HepG2 (cell line): ENCODE data around the gene PLCG1. TPM values are rescaled to one million over a fixed set of nuclear protein-coding genes. Genes with fewer than 3 reads are reported as not detected.

Experiments used
- ATAC-seq: fragments of 200-7000 bp; cut with Tn5 transposase; 3 replicates; pipeline ENCODE4 v1.9.1; 2020; ENCODE audit warnings: mild to moderate bottlenecking, moderate library complexity
- BruUV-seq: library from RNA; stranded (reverse); fragments of 400-500 nt; replicated peaks from 2 replicates; lab custom pipeline; 2021; lab: Mats Ljungman, UMichigan
- CTCF ChIA-PET: fragments of 300-600 bp; formaldehyde crosslinking; extraction: SDS; loops from one replicate; lab custom pipeline; 2021; ENCODE audit warnings: low total read pairs, inconsistent platforms, low intra/inter-chr PET ratio; lab: Yijun Ruan, JAX
- POLR2A ChIA-PET: fragments of 350-600 bp; sonication (Branson Sonifier 250); formaldehyde crosslinking; loops from one replicate; lab custom pipeline; 2020; ENCODE audit warnings: antibody characterized with exemption, inconsistent platforms; lab: Yijun Ruan, JAX
- DNase-seq: peaks from one replicate; pipeline ENCODE4 v3.0.0-alpha.2; 2015; ENCODE audit warnings: low spot score
- FAIRE-seq: peaks from 3 replicates; lab custom pipeline; 2011; peaks lifted over from hg19 to GRCh38; lab: Jason Lieb, UNC
- H2AFZ ChIP-seq: one replicate; pipeline ENCODE4 v1.6.1; 2011; ENCODE audit warnings: low read length, inconsistent platforms
- H3K27ac ChIP-seq: fragments of 300-600 bp; 3 replicates; pipeline ENCODE4 v1.8.0; 2011; ENCODE audit warnings: mixed run types, mild to moderate bottlenecking, mixed read lengths, low read length, inconsistent platforms; ENCODE audit not compliant: insufficient read depth; ENCODE audit errors: extremely low read length
- H3K27me3 ChIP-seq, 2 experiments: fragments of 200-600 bp in 1 of 2; 2 replicates in 1 of 2; 3 replicates in 1 of 2; pipeline versions ENCODE4 v1.6.0 to v1.8.0; 2011; ENCODE audit warnings: low read length in 2 of 2, mild to moderate bottlenecking in 2 of 2, moderate library complexity in 2 of 2, inconsistent platforms in 1 of 2; ENCODE audit not compliant: insufficient read depth in 2 of 2, control insufficient read depth in 1 of 2
- H3K36me3 ChIP-seq, 2 experiments: fragments of 200-600 bp in 1 of 2; replicated peaks in 1 of 2; 2 replicates in 1 of 2; 3 replicates in 1 of 2; pipeline versions ENCODE4 v1.5.1 to v1.8.0; 2011; ENCODE audit warnings: low read length in 2 of 2, inconsistent platforms in 1 of 2; ENCODE audit not compliant: insufficient read depth in 2 of 2, control insufficient read depth in 1 of 2
- H3K4me1 ChIP-seq: 2 replicates; pipeline ENCODE4 v1.5.1; 2012; ENCODE audit warnings: low read length, inconsistent platforms; ENCODE audit not compliant: insufficient read depth
- H3K4me2 ChIP-seq: 2 replicates; pipeline ENCODE4 v1.6.0; 2011; ENCODE audit warnings: low read depth, low read length, inconsistent platforms
- H3K4me3 ChIP-seq, 3 experiments: fragments of 200-600 bp in 1 of 3; sonication (generic), shearing (Covaris generic) in 1 of 3; replicated peaks in 1 of 3; 2 replicates each; pipeline ENCODE4 v1.5.1; 2011 to 2016; ENCODE audit warnings: low read length in 3 of 3, inconsistent platforms in 2 of 3, low read depth in 2 of 3, mild to moderate bottlenecking in 2 of 3, control low read depth in 1 of 3, mixed read lengths in 1 of 3; ENCODE audit not compliant: insufficient read depth in 1 of 3
- H3K79me2 ChIP-seq: one replicate; pipeline ENCODE4 v1.6.1; 2011; ENCODE audit warnings: low read length, inconsistent platforms; ENCODE audit not compliant: insufficient read depth
- H3K9ac ChIP-seq: 2 replicates; pipeline ENCODE4 v1.6.0; 2011; ENCODE audit warnings: mild to moderate bottlenecking, low read depth, low read length, inconsistent platforms; ENCODE audit not compliant: insufficient read depth
- H3K9me3 ChIP-seq: 2 replicates; pipeline ENCODE4 v1.5.1; 2012; ENCODE audit warnings: mild to moderate bottlenecking, low read length
- H4K20me1 ChIP-seq: 2 replicates; pipeline ENCODE4 v1.6.0; 2011; ENCODE audit warnings: inconsistent platforms, mild to moderate bottlenecking, low read length, moderate library complexity; ENCODE audit not compliant: insufficient read depth
- ARNT2 ChIP-seq: sonication (generic); formaldehyde crosslinking; IDR thresholded peaks from 2 replicates; pipeline ENCODE4 v1.8.0; 2022; ENCODE audit warnings: mild to moderate bottlenecking, low read depth, missing genetic modification reagents, moderate library complexity
- BRD4 ChIP-seq: sonication (generic); formaldehyde crosslinking; IDR thresholded peaks from 2 replicates; pipeline ENCODE4 v1.4.0; 2020; ENCODE audit warnings: missing genetic modification reagents
- ETS1 ChIP-seq: sonication (generic); formaldehyde crosslinking; IDR thresholded peaks from 2 replicates; pipeline ENCODE4 v1.4.0; 2020; ENCODE audit warnings: missing genetic modification reagents
- RAD21 ChIP-seq: fragments of 450-650 bp; formaldehyde crosslinking; IDR thresholded peaks from 2 replicates; pipeline ENCODE4 v1.5.0; 2020; ENCODE audit warnings: mild to moderate bottlenecking
- RBM22 ChIP-seq: fragments of 200-400 bp; formaldehyde crosslinking; optimal IDR thresholded peaks from 2 replicates; pipeline ENCODE3; 2017; ENCODE audit warnings: mild to moderate bottlenecking, low read length, moderate library complexity
- ZNF263 ChIP-seq: sonication (generic); formaldehyde crosslinking; IDR thresholded peaks from 2 replicates; pipeline ENCODE4 v1.4.0; 2020; ENCODE audit warnings: missing genetic modification reagents
- ZNF333 ChIP-seq: sonication (generic); formaldehyde crosslinking; IDR thresholded peaks from 2 replicates; pipeline ENCODE4 v1.4.0; 2020; ENCODE audit warnings: mild to moderate bottlenecking, missing genetic modification reagents, borderline replicate concordance
- ZNF713 ChIP-seq: sonication (generic); formaldehyde crosslinking; IDR thresholded peaks from 2 replicates; pipeline ENCODE4 v1.4.0; 2020; ENCODE audit warnings: mild to moderate bottlenecking, missing genetic modification reagents
- ZNF773 ChIP-seq: sonication (generic); formaldehyde crosslinking; IDR thresholded peaks from 2 replicates; pipeline ENCODE4 v1.4.0; 2020; ENCODE audit warnings: missing genetic modification reagents, borderline replicate concordance
- ZNF775 ChIP-seq: sonication (generic); formaldehyde crosslinking; IDR thresholded peaks from 2 replicates; pipeline ENCODE4 v1.4.0; 2020; ENCODE audit warnings: missing genetic modification reagents, mild to moderate bottlenecking, moderate library complexity, borderline replicate concordance
- ZNF839 ChIP-seq: sonication (generic); formaldehyde crosslinking; IDR thresholded peaks from 2 replicates; pipeline ENCODE4 v1.4.0; 2020; ENCODE audit warnings: missing genetic modification reagents, mild to moderate bottlenecking, borderline replicate concordance
- WGBS: methylation state at CpG from one replicate; pipeline ENCODE4 v1.1.6; 2017; ENCODE audit warnings: low lambda C conversion rate; 5-methylcytosine and 5-hydroxymethylcytosine counted together
- in situ Hi-C: cut with HindIII; loops from 2 replicates; pipeline ENCODE4 v1.10.0; 2017; ENCODE audit warnings: low pct_unique_long_range_greater_than_20kb; ENCODE audit not compliant: extremely low pct_ligation_motif_present
- intact Hi-C: fragments of 100-400 bp; cut with micrococcal nuclease; formaldehyde crosslinking; loops from one replicate; pipeline ENCODE4 v1.10.0; 2022; ENCODE audit not compliant: unreplicated experiment
- polyA plus RNA-seq, 8 experiments: library from polyadenylated mRNA; depleted of rRNA in 3 of 8; stranded (reverse) in 7 of 8; unstranded in 1 of 8; fragments of >200 nt; fragmentation: Illumina TruSeq in 4 of 8; extraction: Trizol in 4 of 8; gene quantifications; 2 replicates each; pipeline versions ENCODE4 v1.2.1 to v1.2.3, GENCODE V29; 2011 to 2016; ENCODE audit warnings: low read depth in 4 of 8, missing spikeins in 1 of 8, mixed read lengths in 1 of 8; ENCODE audit not compliant: insufficient read depth in 1 of 8
- total RNA-seq, 5 experiments: library from RNA; depleted of rRNA; stranded (reverse); fragments of >200 nt; fragmentation: Illumina TruSeq; extraction: Trizol; gene quantifications; 2 replicates each; pipeline ENCODE4 v1.2.3, GENCODE V29; 2016; ENCODE audit warnings: low read depth in 1 of 5
- TF ChIP-seq, protein P1 (sequence below): sonication (generic); formaldehyde crosslinking; IDR thresholded peaks from 2 replicates; pipeline ENCODE4 v1.9.0; 2022; ENCODE audit warnings: missing genetic modification reagents, mild to moderate bottlenecking, borderline replicate concordance

PLCG1 gene
- total and polyA plus RNA-seq, 2 of the 13 experiments (the other 11 are each of a cell fraction or from before 2014, with no cell fraction given), result 85.3 to 158 TPM

DNA sequence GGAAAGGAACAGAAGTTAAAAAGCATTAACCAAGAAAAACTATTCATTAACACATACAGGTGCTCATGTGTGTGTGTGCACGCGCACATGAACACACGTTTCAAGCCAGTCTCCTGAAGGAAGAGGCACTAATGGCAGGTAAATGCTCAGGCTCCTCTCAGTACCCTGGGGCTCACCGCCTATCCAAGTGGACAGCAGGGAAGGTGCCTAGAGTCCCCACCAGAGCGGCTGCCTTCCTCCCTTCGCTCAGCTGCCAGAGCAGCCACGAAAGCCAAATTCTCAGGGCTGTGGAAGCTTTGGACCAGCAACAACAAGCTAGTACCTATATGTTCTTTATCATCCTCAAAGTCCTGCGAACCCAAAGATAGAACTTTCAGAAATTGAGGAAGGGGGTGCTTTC, 42.6 kb downstream of the PLCG1 start:
- TF ChIP-seq RBM22, result peak; percentile 31
- TF ChIP-seq, protein P1, sequence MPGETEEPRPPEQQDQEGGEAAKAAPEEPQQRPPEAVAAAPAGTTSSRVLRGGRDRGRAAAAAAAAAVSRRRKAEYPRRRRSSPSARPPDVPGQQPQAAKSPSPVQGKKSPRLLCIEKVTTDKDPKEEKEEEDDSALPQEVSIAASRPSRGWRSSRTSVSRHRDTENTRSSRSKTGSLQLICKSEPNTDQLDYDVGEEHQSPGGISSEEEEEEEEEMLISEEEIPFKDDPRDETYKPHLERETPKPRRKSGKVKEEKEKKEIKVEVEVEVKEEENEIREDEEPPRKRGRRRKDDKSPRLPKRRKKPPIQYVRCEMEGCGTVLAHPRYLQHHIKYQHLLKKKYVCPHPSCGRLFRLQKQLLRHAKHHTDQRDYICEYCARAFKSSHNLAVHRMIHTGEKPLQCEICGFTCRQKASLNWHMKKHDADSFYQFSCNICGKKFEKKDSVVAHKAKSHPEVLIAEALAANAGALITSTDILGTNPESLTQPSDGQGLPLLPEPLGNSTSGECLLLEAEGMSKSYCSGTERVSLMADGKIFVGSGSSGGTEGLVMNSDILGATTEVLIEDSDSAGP (CRISPR knock-in tag), result 0 out of 2 replicates have a peak, but pooled peaks have one; percentile 33
- no peak for TF ChIP-seq RAD21 (CRISPR knock-in tag)
- no peak for TF ChIP-seq ZNF773
- CTCF ChIA-PET, result no interaction called here
- Histone ChIP-seq H2AFZ (no peak overlapping the region), H3K4me3 (no peak overlapping the region), H4K20me1 (no peaks in the 10 kb centered on the region), H3K9me3 (no peaks in the 10 kb centered on the region), H3K27ac (no peak overlapping the region), H3K4me2 (no peak overlapping the region), H3K4me1 (peaks cover 12% of the 10 kb centered on the region), H3K27me3 (no peaks in the 10 kb centered on the region), H3K9ac (no peak overlapping the region), H3K36me3 (peaks cover 4 to 17% of the 10 kb centered on the region in 2 experiments), H3K79me2 (no peaks in the 10 kb centered on the region)
- in situ Hi-C loops, result no loop called here
- peak; percentile 5; the same call in 2 of the 3 replicates for ATAC-seq
- DNase-seq, result no peak
- POLR2A ChIA-PET, result no interaction called here
- WGBS, result 98% methylated on average over 8 of the region's 8 CpGs
- BruUV-seq, result no TSS peak
- intact Hi-C loops, result no loop called here
- no peak for FAIRE-seq

DNA sequence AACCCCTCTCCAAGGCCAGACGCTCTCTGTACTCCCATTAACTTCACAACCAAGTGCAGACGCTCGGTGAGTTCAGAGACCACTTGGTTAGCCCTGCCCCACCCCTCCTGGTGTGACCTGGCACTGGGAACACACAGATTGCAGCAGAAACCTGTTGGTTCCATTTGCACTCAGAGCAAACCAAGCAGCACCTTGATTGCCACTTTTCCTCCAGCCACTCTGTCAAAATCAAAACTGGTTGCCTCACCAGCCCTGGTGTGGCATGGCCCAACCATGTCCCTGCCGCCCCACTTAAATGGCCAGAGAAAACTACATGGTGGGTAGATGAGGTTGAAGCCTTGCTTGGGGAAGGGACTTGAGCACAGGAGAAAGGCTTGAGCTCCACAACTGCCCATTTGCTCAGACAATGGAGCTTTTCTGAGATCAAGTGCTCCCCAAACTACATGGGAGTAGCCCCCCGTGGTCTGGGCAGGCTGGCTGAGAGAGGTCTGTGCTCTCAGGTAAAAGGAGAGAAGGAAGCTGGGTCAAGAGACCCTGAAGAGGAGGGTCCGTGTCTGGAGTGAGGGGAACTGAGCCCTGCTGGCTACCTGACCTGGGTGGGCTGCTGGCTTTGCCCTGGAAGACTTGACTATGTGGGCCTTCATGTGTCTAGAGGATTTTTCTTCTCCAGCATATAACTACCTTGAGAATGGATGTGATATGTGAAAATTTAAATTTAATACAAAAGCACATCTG, 43.4 kb downstream of the PLCG1 start:
- CTCF ChIA-PET, result interaction anchor here (1.3 kb wide), 1 partner anchor 52 kb away, joined by 3 read pairs; no protein-coding TSS in a partner anchor
- 62% methylated on average over 6 of the region's 6 CpGs for WGBS
- TF ChIP-seq ARNT2 (CRISPR knock-in tag), result 0 out of 2 replicates have a peak, but pooled peaks have one; percentile 25
- no peak for TF ChIP-seq BRD4 (CRISPR knock-in tag)
- no peak for TF ChIP-seq ZNF263
- no peak for TF ChIP-seq ZNF775 (CRISPR knock-in tag)
- no peak for TF ChIP-seq ZNF333 (CRISPR knock-in tag)
- TF ChIP-seq ETS1 (CRISPR knock-in tag), result no peak
- no peak for TF ChIP-seq ZNF839
- TF ChIP-seq ZNF713 (CRISPR knock-in tag), result no peak

More for the DNA sequence above, 43.4 kb downstream of the PLCG1 start:
- DNase-seq (peak; percentile 29), FAIRE-seq (peak; percentile 30), ATAC-seq (peak; percentile 61)
- no peaks in the 10 kb centered on the region for H3K27me3 ChIP-seq
- no TSS peak for BruUV-seq
- no peak overlapping the region for H3K4me2 ChIP-seq
- POLR2A ChIA-PET, result no interaction called here
- in situ Hi-C loops (no loop called here), intact Hi-C loops (no loop called here)
- H3K36me3 ChIP-seq, result peaks cover 5 to 11% of the 10 kb centered on the region in 2 experiments; a peak in 4 of 5 replicates
- no peaks in the 10 kb centered on the region for H3K79me2 ChIP-seq
- H3K27ac ChIP-seq, result no peak overlapping the region
- no peak overlapping the region for H2AFZ ChIP-seq
- H3K4me3 ChIP-seq, result no peak overlapping the region
- peaks cover 12% of the 10 kb centered on the region for H3K4me1 ChIP-seq
- no peak overlapping the region for H3K9ac ChIP-seq
- no peaks in the 10 kb centered on the region for H4K20me1 ChIP-seq
- H3K9me3 ChIP-seq, result no peaks in the 10 kb centered on the region
